CD4-positive, alpha-beta T cell treated with Interleukin-1 beta for 1 hour (primary cell): ENCODE results near the gene FLG2.
"Not testable (repeated sequence)": the region's sequence is repeated elsewhere in the genome, so short reads cannot be mapped to it uniquely, and the experiment has no call there.

Experiments used
- DNase-seq, 2 donors: peaks; one replicate each; pipeline ENCODE4 v3.0.0-alpha.2; 2020 to 2022

FLG2 gene

DNA sequence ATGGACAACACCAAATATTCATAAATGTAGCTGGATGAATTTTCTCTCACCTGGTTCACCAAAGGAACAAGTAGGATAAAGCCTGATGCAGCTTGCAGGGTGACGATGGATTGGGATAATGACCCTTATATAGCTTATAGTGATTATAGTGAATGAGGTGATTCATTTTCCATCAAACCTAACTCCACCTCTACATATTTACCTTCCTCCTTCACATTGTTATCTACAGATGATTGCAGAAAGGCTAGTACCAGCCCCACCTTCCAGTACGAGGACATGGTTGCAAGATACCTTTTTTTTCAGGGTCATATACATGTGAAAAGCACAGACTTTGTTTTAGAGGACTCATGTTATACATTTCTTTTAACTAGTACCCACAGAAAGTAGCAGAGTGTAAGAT is at the start of gene FLG2:
FLG2 (minus strand) TSS at position 101 of the 400 bp plus-strand sequence. CDS start 1,122 bp downstream, outside the sequence.
- DNase-seq, result no peak

DNA sequence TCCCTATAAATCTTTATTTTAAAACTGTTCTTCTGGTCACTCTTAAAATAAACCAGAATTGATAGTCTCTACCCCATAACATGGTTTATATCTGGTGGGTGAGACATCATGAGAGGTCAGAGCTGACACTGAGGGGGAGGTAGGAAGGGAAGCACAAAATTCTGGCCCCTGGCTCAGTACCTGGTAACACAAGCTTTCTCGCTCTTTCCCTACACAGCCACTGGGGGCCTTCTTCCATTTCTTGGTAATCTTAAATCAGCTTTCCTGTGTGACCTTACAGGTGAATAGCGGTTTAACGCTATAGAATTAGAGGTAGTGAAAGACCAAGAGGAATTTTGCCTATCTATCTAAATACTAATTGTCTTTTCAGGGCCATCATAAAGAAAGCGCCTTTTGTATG is 48.9 kb upstream of the FLG2 start:
- no peak for DNase-seq

DNA sequence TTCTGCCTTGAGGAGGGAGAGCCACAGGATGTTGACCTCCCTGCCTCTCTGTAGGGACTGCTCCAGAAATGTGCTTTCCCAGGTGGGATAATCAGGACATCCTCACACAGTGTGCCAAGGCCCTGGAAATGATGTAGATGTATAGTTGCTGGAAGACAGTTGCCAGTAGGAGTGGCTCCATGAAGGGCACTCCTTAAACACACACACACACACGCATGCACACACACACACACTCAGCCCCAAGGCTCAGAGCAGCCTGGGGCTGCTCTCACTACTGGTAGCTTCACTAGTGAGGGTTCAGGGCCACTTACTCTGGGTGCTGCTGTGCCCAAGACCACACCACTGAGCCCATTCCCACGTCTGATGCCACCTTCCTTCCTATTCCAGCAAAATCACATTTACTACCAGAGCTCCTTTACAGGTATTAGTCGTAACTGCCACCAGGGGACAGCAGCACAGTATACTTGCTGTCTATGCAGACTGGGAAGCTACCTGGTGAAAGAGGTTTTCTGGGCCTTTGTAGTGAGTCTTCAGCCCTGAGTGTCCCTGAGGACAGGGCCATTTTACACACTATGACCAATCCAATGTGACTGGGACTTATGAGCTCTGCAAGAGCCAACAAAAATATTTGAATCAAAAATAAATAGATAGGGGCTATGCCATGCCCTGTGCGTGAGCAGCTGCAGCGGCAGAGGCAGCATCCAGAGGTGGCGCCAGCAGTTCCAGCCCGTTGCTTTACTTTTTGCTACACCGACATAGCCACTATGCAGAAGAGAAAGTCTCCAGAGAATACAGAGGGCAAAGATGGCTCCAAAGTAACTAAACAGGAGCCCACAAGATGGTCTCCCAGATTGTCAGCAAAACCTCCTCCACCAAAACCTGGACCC is 39.2 kb upstream of the FLG2 start:
- peak in 1 of 2 donors; percentile 17 for DNase-seq

- DNase-seq, result no peak
Observed at GRCh38 chr1:152397474-152397873, 37.7 kb upstream of the FLG2 start.

DNA sequence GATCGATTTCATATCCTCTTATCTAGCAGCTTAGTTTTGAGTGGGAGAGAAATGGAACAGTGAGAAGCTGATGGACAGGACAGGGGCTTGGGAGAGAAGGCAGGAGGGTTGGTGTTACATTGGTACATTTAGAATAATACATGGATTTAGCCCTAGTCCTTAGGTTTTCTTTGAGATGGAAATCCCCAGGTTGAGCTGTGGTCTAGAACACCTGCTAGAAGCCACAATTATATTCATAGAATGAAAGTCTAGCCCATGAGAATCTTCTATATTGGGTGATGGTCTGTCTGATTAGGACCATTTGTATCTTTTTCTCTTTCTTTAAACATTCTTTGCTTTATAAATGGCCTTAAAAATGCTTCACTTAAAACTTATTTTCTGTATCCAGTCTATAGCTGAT is 34.3 kb upstream of the FLG2 start:
- no peak for DNase-seq

DNA sequence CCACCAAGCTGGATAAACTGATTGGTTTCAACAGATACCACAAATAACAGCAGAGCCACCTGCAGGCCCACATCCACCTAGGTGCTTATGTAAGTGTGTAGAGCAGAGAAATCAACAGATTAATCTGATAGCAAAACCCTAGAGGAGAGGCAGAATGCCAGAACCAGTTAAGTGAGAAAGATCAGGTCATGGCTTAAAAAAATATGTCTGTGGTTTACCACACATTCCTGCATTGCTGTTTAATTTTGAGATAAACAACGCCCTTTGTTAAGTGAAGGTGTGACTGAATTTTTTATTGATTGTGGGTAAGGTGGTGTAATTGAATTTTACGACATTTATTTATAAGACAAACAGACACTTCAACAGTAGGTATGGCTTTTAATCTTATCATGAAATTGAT is 33.1 kb upstream of the FLG2 start:
- peak in 1 of 2 donors; percentile 54 for DNase-seq

DNA sequence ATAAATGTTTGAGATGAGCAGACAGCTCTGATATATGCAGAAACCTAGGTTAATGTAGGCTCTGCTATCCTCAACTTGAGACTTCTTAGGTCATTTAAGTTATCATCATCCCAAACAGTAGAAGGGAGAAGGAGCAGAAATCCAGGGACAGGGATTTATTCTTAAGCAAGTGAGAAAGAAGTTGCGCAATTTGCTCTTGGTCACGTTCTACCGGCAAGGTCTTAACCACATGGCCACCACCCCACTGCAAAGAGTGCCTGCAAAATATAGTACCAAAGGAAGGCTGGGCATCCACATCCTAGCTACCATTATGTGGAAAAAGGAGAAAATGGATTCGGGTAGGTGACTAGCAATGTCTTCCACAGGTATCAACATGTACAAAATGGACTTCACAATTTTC is 29.1 kb upstream of the FLG2 start:
- no peak for DNase-seq

- no peak for DNase-seq
Observed at GRCh38 chr1:152386940-152387339, 27.1 kb upstream of the FLG2 start.

DNA sequence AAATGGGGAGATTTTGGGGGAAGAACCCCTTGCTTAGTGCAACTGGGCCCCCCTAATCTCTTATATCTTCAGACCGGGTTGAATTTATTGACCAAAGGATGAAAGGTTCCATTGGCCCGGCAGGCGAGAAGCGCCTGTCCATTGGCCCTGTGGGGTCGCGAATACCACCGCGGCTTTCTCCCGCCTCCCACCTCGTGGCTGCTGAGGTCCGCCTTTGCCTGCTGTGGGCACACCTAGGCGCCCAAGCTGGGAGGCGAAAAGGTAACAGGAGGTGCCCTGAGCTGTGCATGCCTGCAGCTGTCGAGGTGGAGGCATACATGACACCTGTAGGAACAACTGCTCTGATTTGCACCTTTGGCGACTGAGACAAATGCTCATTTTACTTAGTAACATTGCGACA is 21.1 kb upstream of the FLG2 start:
- no peak for DNase-seq

DNA sequence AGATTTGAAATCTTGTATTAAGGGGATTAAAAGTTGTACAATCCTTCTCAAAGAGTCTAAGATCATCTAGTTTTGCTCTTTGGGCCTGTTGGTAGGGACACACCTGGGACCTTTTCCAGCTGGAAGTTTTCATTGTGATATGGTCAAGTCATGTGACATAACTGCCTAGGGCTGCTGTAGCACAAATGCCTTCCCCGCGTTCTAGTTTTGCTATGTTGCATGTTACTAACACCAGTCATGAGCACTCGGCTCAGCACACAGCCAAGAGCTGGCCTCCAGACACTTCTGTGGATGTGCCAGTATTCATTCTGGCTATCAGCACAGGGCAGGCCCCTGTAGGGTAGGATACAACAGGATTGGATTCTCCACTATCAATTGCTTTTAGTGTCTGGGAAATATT is 14.6 kb upstream of the FLG2 start:
- DNase-seq, result no peak

GRCh38 chr1:152372672-152373071 is 12.9 kb upstream of the FLG2 start:
- no peak for DNase-seq

DNA sequence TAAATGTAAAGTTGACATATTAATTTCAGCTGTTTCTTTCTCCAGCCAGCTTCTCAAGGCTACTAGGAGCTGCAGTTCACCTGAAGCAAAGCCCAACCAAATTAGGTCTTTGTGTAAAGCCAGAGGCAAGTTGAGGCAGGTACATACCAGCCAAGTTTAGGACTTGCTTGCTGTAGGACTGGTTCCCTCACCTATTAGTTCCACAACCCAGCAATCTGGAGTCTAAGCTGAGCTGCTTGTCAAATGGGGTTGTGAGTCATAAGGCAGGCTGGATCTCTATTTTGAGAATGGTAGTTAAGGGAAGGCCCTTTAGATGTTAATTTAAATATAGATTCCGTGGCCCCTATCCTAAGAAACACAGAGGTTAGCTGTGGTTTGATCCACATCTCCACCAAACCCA is 7.6 kb upstream of the FLG2 start:
- no peak for DNase-seq

GRCh38 chr1:152356736-152357135 is 3.1 kb downstream of the FLG2 start:
- DNase-seq, result no peak

DNA sequence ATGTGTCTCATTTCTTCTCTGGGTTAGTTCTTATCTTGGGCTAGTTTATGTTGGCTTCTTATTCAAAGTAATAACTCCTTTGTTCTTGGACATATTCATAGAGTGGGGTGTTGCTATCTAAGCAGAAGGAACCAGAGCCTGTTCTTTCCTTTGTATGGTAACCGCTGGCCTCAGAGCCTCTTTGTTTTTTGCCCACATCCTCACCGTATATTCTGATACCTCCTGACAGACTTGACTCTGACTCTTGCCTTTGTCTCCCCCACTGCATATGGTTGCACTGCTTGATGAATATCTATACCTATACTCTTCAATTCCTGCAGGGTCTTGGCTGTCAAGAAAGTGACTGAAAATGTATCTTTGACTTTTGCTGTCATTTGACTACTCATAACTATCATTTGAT is 10.2 kb downstream of the FLG2 start:
- DNase-seq, result no peak

- no peak for DNase-seq
Observed at GRCh38 chr1:152348447-152348846, 11.4 kb downstream of the FLG2 start.

DNA sequence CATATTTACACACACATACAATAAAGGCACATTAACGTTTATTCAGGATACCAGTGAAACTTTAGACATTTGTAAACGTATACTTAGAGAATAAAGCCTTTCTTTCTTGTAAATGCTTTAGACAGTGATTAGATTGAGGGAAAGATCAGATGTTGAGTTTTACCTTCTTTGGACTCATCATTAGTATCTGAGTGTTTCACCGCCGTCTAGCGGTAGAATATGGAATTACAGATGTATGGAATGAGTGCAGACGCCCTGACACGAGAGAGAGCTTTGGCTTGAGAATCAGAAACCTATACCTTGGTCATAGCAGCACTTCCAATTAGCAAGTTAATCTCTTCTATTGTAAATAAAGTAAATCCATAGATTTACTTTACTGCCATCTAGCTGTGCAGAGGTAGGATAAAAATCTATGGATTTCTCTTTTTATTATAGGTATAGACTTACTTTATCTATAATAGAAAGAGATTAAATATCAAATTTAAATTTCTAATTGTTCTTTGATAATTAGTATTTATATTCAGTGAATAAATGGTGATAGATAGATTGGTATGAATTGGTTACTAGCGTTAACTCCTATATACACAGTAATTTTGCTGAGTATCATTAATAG is 12.6 kb downstream of the FLG2 start:
- DNase-seq, result peak; percentile 10 to 70

- DNase-seq, result no peak
Observed at GRCh38 chr1:152344438-152344837, 15.4 kb downstream of the FLG2 start.

DNA sequence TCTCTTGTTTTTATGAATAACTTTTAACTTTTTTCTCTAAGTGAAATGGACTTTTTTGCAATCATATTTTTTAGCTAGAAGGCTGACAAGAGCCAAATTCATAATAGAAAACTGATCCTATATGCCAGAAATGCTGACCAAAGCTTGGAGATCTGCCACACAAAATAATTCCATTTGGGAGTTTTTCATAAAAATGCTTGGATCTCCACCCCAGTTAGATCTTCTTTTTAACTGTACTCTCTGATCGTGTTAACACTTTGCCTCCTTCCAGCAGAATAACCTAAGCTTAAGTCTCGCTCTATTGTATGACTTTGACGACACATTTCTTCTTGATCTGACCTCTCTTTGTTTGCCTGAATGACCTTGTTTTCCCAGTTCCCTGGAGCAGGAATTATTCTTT is 16.8 kb downstream of the FLG2 start:
- no peak for DNase-seq

- DNase-seq, result no peak
Observed at GRCh38 chr1:152335399-152335798, 24.4 kb downstream of the FLG2 start.

DNA sequence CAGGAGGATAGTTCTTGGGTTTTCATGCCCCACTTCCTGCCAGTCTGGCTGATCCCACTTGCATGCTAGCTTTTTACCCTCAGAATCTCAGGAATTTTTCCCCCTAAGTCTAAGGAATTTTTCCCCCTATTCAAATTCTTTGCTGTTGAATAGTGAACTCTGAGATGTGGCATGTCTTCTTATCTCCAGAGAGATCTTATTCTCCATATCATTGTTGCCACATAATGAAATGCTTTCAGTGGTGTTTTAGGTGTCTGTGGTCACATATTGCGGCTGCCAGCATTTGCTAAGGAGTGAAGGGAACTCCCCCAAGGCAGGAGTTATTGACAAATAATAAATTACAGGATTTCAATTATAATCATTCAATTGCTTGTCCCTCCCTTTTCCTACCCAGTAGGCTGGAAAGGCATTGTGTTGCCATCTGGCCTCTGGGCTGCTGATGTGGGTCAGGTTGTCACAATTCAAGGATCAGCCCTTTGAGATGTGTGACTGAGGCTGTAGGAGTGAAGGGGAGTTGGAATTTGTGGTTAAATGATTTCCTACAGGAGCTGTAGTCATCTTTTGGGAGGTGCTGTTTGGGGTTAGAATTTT is 30.9 kb downstream of the FLG2 start:
- DNase-seq, result no peak

GRCh38 chr1:152325111-152325510 is 34.7 kb downstream of the FLG2 start, which contains the start of gene FLG:
TSS of gene FLG (minus strand) at chr1:152325239. CDS start at chr1:152315456, 9,783 bp downstream.
- DNase-seq, result no peak

- no peak for DNase-seq
Observed at GRCh38 chr1:152313970-152314369, 45.8 kb downstream of the FLG2 start.

DNA sequence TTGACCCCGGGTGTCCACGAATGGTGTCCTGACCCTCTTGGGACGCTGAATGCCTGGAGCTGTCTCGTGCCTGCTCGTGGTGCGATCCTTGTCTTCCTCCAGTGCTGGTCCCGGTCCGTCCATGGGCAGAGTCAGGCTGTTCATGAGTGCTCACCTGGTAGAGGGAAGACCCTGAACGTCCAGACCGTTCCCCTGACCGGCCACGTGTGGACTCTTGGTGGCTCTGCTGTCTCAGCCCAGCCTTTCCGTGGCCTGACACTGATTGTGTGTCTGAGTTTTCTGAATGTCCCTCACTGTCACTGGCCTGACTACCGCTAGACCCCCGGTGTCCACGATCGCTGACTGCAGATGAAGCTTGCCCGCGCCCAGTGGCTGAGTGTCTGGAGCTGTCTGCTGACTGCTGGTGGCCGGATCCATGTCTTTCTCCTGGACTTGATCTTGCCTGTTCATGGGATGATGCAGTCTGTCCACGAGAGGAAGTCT is 46.4 kb downstream of the FLG2 start:
- DNase-seq, result no peak

DNA sequence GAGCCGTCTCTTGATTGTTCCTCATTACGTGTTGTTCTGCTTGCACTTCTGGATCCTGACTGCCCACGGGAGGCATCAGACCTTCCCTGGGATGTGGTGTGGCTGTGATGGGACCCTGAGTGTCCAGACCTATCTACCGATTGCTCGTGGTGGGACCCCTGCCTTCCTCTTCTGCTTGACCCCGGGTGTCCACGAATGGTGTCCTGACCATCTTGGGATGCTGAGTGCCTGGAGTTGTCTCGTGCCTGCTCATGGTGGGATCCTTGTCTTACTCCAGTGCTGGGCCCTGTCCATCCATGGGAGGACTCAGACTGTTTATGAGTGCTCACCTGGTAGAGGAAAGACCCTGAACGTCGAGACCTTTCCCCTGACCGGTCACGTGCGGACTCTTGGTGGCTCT is 47.6 kb downstream of the FLG2 start:
- not testable (repeated sequence) for DNase-seq
